ENCODE results near the gene TRAPPC12. TPM values are rescaled to one million over a fixed set of nuclear protein-coding genes. Genes with fewer than 3 reads are reported as not detected.

Gene TRAPPC12
- polyA plus RNA-seq, 1 donor, result 74.8 TPM

DNA sequence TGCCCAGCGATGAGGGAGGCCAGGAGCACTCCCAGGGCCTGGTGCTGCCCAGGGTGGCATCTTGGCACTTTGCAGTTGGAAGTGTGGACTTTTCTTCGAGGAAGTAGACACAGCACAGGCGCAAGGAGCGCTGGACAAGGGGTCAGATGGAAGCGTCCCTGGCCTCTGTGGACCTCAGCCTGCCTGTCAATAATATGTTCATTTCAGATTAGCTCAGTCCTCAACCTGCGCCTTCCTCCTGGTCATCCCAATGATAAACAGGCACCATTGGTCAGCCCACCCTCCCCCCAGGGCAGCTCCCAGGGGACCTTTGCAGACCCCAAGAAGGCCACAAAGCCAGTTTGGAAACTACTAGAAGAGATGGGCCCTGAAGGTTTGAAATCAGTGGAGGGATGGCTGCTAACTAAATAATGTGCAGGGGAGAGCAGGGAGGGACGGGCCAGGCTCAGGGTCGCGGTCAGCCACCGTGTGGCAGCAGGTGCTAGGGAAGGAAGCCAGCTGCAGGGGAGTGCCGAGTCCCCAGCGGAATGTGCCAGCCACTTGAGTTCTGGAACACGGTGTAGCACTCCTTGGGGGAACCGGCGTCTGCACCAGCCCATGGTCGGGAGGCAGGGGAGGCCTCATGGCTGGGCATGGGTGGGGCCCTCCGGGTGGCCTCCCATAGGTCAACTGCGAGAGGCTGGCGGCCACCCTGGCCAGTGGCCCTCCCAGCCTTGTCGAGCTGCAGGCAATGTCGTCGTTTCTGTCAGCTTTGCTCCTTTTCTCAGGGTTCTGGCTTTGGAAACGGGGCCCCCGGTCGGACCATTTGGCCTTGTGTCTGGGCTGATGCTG, 79.9 kb downstream of the TRAPPC12 start:
- Histone ChIP-seq H3K9me3 (ENCODE audit: control insufficient read depth, low read depth, low read length) (no peaks in the 10 kb centered on the region), H3K27me3 (ENCODE audit: control insufficient read depth, insufficient read depth, low read length) (no peaks in the 10 kb centered on the region), H3K4me1 (ENCODE audit: control insufficient read depth, insufficient read depth, low read length) (no peaks in the 10 kb centered on the region), H3K36me3 (ENCODE audit: control insufficient read depth, insufficient read depth, low read length) (peaks cover 59% of the 10 kb centered on the region), H3K27ac (ENCODE audit: low read length) (no peak overlapping the region), H3K4me3 (ENCODE audit: low read length) (no peak overlapping the region)
- no CpG with 5 or more reads among the region's 25 CpGs for WGBS (ENCODE audit: insufficient coverage, low lambda C conversion rate)
- DNase-seq, result no peak

DNA sequence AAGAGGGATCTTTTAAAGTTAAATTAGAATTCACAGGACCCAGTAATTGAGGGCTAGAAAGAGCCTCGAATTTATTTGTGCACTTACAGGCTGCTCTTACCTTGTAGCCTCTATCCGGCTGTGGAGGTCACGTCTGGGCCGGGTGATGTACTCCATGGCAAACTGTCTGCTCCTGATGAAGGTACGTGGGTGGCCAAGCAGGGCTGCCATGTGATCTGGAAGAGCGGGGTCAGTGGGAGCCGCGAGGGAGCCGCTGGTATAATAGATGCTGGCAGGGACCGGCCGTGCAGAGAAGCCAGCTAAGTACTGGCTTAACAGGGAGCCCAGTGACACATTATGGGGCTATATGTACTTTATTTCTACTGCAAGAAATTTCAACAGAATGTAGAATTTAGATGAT, 80.7 kb downstream of the TRAPPC12 start:
- Histone ChIP-seq H3K9me3 (ENCODE audit: control insufficient read depth, low read depth, low read length) (no peaks in the 10 kb centered on the region), H3K4me1 (ENCODE audit: control insufficient read depth, insufficient read depth, low read length) (no peaks in the 10 kb centered on the region), H3K27me3 (ENCODE audit: control insufficient read depth, insufficient read depth, low read length) (no peaks in the 10 kb centered on the region), H3K27ac (ENCODE audit: low read length) (no peak overlapping the region), H3K36me3 (ENCODE audit: control insufficient read depth, insufficient read depth, low read length) (peaks cover 55% of the 10 kb centered on the region), H3K4me3 (ENCODE audit: low read length) (no peak overlapping the region)
- no peak for DNase-seq
- WGBS (ENCODE audit: insufficient coverage, low lambda C conversion rate), result 100% methylated on average over 2 of the region's 11 CpGs

DNA sequence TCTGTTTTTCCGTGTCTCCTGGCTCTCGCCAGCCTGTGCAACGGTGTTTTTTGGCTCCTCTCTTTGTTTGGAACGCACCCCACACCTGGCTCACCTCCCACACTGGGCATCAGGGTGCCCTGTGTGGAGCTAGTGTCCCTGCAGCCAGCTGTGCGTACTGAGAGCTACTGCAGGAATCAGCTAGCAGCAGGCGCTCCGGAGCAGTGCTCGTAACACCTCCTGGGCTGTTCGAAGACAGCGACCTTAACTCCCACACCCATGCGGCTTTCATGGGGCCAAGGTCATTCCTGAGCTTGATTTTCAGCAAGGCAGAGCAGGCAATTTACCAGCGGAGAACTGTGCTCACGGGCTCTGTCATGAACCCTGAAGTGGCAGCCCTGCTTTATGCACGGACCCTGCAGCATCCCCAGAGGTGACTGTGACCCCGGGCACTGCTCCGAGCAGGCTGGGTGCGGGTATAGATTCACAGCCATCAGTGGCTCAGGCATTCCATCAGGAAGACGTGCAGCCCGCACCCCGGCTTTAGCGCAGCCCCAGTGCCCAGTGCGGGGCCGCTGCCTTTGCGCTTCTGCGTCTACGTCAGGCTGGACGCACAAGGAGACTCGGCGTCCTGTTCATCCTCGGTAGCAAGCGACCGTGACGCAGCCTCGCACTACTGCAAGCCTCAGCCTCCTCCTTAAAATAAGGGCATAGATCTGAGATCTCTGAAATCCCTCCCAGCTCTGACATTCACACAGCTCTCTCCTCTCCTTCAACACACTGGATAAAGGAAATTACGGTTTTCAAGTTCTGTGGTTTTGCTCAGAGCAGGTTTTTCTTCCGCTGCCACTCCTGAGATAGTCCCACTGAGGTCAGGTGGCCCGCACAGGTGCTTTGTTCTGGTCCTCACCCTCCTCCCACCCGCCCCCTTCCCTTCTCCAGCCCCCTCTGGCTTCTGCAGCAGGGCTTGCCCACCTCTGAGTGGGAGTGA, 81.6 kb downstream of the TRAPPC12 start:
- Histone ChIP-seq H3K9me3 (ENCODE audit: control insufficient read depth, low read depth, low read length) (no peaks in the 10 kb centered on the region), H3K36me3 (ENCODE audit: control insufficient read depth, insufficient read depth, low read length) (peaks cover 62% of the 10 kb centered on the region), H3K27ac (ENCODE audit: low read length) (no peak overlapping the region), H3K4me3 (ENCODE audit: low read length) (no peak overlapping the region), H3K4me1 (ENCODE audit: control insufficient read depth, insufficient read depth, low read length) (no peaks in the 10 kb centered on the region), H3K27me3 (ENCODE audit: control insufficient read depth, insufficient read depth, low read length) (no peaks in the 10 kb centered on the region)
- DNase-seq, result no peak
- WGBS (ENCODE audit: insufficient coverage, low lambda C conversion rate), result 100% methylated on average over 1 of the region's 38 CpGs

DNA sequence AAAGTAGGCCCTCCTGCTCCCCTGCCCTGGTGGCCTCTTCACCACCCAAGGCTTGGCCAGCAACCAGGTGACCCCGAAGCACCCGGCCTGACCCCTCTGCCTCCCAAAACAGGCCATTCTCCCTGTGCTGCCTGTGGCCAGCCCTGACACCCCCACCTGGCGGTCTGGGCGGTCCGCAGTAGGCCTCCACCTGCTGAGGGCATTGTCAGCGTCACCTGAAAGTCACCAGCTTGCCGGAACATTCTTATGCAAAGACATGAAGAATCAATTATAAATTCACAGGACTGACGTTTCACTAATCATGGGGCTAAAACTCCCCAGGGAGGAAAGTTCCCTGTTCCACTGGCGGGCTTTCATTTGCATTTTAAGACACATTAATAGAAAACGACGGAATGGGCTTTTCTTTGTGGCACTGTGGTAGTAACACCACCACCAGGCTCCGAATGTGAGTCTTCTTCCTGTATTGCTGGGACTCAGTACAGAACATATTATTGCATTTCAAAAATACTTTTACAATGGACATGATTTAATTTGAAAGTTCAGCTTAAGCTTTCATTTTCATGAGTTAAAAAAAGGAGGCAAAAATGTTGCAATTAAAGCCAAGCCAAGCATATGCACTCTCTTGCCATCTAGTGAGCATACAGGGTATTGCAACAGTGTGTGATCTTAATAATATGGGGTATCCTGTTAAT, 82.5 kb downstream of the TRAPPC12 start:
- Histone ChIP-seq H3K9me3 (ENCODE audit: control insufficient read depth, low read depth, low read length) (no peaks in the 10 kb centered on the region), H3K4me3 (ENCODE audit: low read length) (no peak overlapping the region), H3K27ac (ENCODE audit: low read length) (no peak overlapping the region), H3K27me3 (ENCODE audit: control insufficient read depth, insufficient read depth, low read length) (no peaks in the 10 kb centered on the region), H3K4me1 (ENCODE audit: control insufficient read depth, insufficient read depth, low read length) (no peaks in the 10 kb centered on the region), H3K36me3 (ENCODE audit: control insufficient read depth, insufficient read depth, low read length) (peaks cover 62% of the 10 kb centered on the region)
- DNase-seq, result peak in 1 of 2 donors; percentile 41
- whole genome bisulfite sequencing (ENCODE audit: insufficient coverage, low lambda C conversion rate), result no CpG with 5 or more reads among the region's 12 CpGs

DNA sequence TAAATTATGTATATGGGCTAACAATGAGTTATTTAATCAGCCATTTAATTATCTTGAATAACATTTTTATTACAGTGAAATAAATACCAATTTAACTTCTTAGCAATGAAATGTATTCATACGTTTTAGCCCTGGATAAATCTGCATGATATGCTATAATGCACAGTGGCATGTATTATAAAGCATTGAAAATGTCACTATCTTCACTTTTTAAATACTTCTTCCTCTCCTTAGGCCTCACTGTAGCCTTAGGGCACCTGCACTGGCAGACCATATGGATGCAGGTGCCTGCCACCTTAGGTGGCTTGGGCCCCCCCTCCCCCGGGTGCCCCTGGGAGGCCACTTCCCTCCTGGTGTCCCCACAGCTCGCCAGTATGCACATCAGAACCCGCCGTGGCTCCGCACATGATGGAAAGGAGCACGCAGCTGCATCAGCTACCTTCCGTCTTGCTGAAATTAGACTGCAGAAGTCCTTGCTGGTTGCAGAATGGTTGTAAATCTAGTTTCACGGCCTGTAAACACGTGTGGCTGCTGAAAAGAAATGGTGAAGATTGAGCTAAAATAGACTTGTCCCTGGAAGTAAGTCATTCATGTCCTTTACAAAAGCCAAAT, 83.1 kb downstream of the TRAPPC12 start:
- H3K27me3 ChIP-seq (ENCODE audit: control insufficient read depth, insufficient read depth, low read length), result no peaks in the 10 kb centered on the region
- H3K4me1 ChIP-seq (ENCODE audit: control insufficient read depth, insufficient read depth, low read length), result no peaks in the 10 kb centered on the region
- no peaks in the 10 kb centered on the region for H3K9me3 ChIP-seq (ENCODE audit: control insufficient read depth, low read depth, low read length)
- no CpG with 5 or more reads among the region's 10 CpGs for WGBS (ENCODE audit: insufficient coverage, low lambda C conversion rate)
- DNase-seq, result no peak
- peaks cover 65% of the 10 kb centered on the region for H3K36me3 ChIP-seq (ENCODE audit: control insufficient read depth, insufficient read depth, low read length)
- no peak overlapping the region for H3K27ac ChIP-seq (ENCODE audit: low read length)
- no peak overlapping the region for H3K4me3 ChIP-seq (ENCODE audit: low read length)

DNA sequence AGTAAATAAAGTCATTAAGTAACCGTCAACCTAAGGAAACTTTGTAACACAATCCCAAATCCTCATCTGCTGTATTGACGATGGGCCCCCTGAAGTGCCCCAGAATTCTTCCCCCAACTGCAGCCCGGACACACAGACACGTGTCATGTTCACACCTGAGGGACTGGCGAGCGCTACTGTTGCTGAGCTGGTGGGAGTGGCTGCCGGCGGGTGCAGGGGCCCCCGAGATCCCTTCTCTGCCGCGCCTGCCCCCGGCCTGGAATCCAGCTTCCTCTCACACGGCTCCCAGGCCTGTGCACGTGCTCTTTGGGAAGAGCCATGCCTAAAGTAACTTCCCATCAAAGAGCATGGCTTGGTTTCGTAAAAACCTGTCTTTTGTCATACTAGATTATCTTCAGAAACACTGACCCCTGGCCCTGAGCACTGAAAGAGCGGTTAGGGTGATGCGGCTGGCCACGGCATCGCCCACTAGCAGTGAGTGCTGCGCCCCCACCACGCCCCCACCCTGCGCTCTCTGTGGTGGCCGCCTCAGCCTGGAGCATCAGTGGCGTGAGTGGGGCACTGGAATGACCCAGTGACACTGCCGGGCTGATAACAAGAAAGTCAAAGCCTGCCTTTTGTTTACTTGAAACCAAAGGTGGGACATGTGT, 83.8 kb downstream of the TRAPPC12 start:
- no peaks in the 10 kb centered on the region for H3K4me1 ChIP-seq (ENCODE audit: control insufficient read depth, insufficient read depth, low read length)
- no CpG with 5 or more reads among the region's 25 CpGs for WGBS (ENCODE audit: insufficient coverage, low lambda C conversion rate)
- no peak for DNase-seq
- no peak overlapping the region for H3K4me3 ChIP-seq (ENCODE audit: low read length)
- no peaks in the 10 kb centered on the region for H3K27me3 ChIP-seq (ENCODE audit: control insufficient read depth, insufficient read depth, low read length)
- peaks cover 65% of the 10 kb centered on the region for H3K36me3 ChIP-seq (ENCODE audit: control insufficient read depth, insufficient read depth, low read length)
- no peak overlapping the region for H3K27ac ChIP-seq (ENCODE audit: low read length)
- H3K9me3 ChIP-seq (ENCODE audit: control insufficient read depth, low read depth, low read length), result no peaks in the 10 kb centered on the region

DNA sequence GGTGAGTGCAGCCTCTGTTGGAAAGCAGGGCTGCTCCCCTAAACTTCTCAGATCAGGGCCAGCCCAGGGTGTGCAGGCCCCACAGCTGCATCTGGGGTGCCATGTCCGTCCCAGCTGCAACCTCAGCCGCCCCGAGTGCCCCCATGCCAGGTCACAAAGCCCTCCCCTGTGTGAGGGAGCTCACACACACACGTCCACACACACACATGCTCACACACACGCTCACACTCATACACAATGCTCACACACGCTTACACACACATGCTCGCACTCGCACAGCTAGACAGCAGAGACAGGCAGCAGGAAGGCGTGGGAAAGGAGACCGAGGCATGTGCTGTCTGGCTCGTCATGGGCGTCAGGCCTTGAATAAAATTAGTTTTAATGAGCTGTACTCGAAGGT, 84.5 kb downstream of the TRAPPC12 start:
- WGBS (ENCODE audit: insufficient coverage, low lambda C conversion rate), result no CpG with 5 or more reads among the region's 13 CpGs
- no peak overlapping the region for H3K4me3 ChIP-seq (ENCODE audit: low read length)
- peaks cover 69% of the 10 kb centered on the region for H3K36me3 ChIP-seq (ENCODE audit: control insufficient read depth, insufficient read depth, low read length)
- H3K4me1 ChIP-seq (ENCODE audit: control insufficient read depth, insufficient read depth, low read length), result no peaks in the 10 kb centered on the region
- no peak overlapping the region for H3K27ac ChIP-seq (ENCODE audit: low read length)
- no peaks in the 10 kb centered on the region for H3K9me3 ChIP-seq (ENCODE audit: control insufficient read depth, low read depth, low read length)
- no peaks in the 10 kb centered on the region for H3K27me3 ChIP-seq (ENCODE audit: control insufficient read depth, insufficient read depth, low read length)
- DNase-seq, result no peak

DNA sequence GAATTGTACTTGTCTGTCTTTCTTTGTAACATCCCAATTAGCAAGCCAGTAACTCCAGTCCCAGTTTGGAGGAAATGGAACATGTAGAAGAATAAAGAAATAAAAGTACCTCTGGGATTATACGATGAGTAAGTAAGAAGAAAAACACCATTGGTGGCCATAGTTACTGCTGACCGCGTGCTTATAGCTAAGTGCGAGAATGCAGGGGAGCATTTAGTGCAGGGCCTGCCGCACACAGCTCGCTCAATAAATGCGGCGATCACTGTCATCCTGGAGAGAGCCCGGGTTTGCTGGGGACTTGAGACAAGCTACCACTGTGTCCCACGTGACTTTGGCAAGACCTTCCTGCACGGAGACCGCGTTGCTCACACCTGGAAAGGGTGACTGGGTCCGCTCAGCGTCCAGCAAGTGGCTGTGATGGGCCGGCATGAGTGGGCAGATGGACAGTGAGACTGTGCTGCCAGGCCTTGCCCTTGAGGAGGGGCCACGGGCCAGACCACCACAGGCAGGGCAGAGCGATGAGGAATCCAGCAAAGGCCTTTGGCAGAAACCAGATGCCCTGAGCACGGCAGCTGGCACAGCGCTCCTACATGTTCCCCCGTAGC, 85.0 kb downstream of the TRAPPC12 start:
- H3K9me3 ChIP-seq (ENCODE audit: control insufficient read depth, low read depth, low read length), result no peaks in the 10 kb centered on the region
- no peak overlapping the region for H3K4me3 ChIP-seq (ENCODE audit: low read length)
- DNase-seq, result no peak
- H3K27me3 ChIP-seq (ENCODE audit: control insufficient read depth, insufficient read depth, low read length), result no peaks in the 10 kb centered on the region
- 13% methylated on average over 1 of the region's 21 CpGs for WGBS (ENCODE audit: insufficient coverage, low lambda C conversion rate)
- no peaks in the 10 kb centered on the region for H3K4me1 ChIP-seq (ENCODE audit: control insufficient read depth, insufficient read depth, low read length)
- H3K27ac ChIP-seq (ENCODE audit: low read length), result no peak overlapping the region
- H3K36me3 ChIP-seq (ENCODE audit: control insufficient read depth, insufficient read depth, low read length), result peaks cover 68% of the 10 kb centered on the region

DNA sequence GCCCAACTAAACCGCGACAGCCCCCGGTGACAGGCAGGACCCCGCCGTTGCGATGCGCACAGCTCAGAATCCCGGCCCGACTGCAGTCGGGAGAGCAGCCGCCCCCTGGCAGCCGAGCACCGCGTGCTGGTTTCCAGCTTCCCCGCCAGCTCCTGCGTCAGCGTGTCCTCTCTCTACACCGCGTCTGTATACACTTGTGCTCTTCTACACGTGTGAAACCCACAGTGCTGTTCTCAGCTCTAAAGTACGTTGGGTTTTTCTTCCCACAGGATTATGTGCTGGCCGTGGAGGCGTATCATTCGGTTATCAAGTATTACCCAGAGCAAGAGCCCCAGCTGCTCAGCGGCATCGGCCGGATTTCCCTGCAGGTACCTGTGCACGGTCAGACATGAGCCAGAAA, 85.8 kb downstream of the TRAPPC12 start:
- no CpG with 5 or more reads among the region's 28 CpGs for WGBS (ENCODE audit: insufficient coverage, low lambda C conversion rate)
- DNase-seq, result no peak
- Histone ChIP-seq H3K4me1 (ENCODE audit: control insufficient read depth, insufficient read depth, low read length) (no peaks in the 10 kb centered on the region), H3K27ac (ENCODE audit: low read length) (no peak overlapping the region), H3K36me3 (ENCODE audit: control insufficient read depth, insufficient read depth, low read length) (peaks cover 71% of the 10 kb centered on the region), H3K4me3 (ENCODE audit: low read length) (no peak overlapping the region), H3K27me3 (ENCODE audit: control insufficient read depth, insufficient read depth, low read length) (no peaks in the 10 kb centered on the region), H3K9me3 (ENCODE audit: control insufficient read depth, low read depth, low read length) (no peaks in the 10 kb centered on the region)
